Activated effector memory CD4-positive, alpha-beta T cell treated with anti-CD3 and anti-CD28 coated beads, Interleukin-2, amount 50 U/mL, for 16 hours (primary cell): ENCODE results near the gene SULT1A1.
"Not testable (repeated sequence)": the region's sequence is repeated elsewhere in the genome, so short reads cannot be mapped to it uniquely, and the experiment has no call there.

ENCODE experiments used
- DNase-seq: peaks from one replicate; pipeline ENCODE4 v3.0.0-alpha.2; 2020

SULT1A1 gene

GRCh38 chr16:28589930-28590329, 19.9 kb downstream of the SULT1A1 start:
- no peak for DNase-seq

GRCh38 chr16:28589069-28589468, 20.8 kb downstream of the SULT1A1 start:
- DNase-seq: no peak

GRCh38 chr16:28587386-28587785, 22.5 kb downstream of the SULT1A1 start:
- no peak for DNase-seq

GRCh38 chr16:28586466-28586865, 23.4 kb downstream of the SULT1A1 start:
- no peak for DNase-seq

- DNase-seq: no peak
Measured at GRCh38 chr16:28585674-28586073, 24.2 kb downstream of the SULT1A1 start.

GRCh38 chr16:28580726-28581315, 29.0 kb downstream of the SULT1A1 start:
- no peak for DNase-seq

- no peak for DNase-seq
Measured at GRCh38 chr16:28575446-28576109, 34.3 kb downstream of the SULT1A1 start.

GRCh38 chr16:28574925-28575324, 34.9 kb downstream of the SULT1A1 start:
- no peak for DNase-seq

- no peak for DNase-seq
Measured at GRCh38 chr16:28573738-28574718, 35.8 kb downstream of the SULT1A1 start.

- no peak for DNase-seq
Measured at GRCh38 chr16:28572696-28573510, 36.9 kb downstream of the SULT1A1 start.

GRCh38 chr16:28569968-28570752, 39.7 kb downstream of the SULT1A1 start:
- DNase-seq: no peak

GRCh38 chr16:28569021-28569420, 40.8 kb downstream of the SULT1A1 start:
- DNase-seq: no peak

- no peak for DNase-seq
Measured at GRCh38 chr16:28567292-28567691, 42.6 kb downstream of the SULT1A1 start.

- DNase-seq: not testable (repeated sequence)
Measured at GRCh38 chr16:28566233-28566925, 43.5 kb downstream of the SULT1A1 start.

- no peak for DNase-seq
Measured at GRCh38 chr16:28563218-28563617, 46.6 kb downstream of the SULT1A1 start.

- DNase-seq: no peak
Measured at GRCh38 chr16:28562199-28562598, 47.6 kb downstream of the SULT1A1 start.

GRCh38 chr16:28561557-28562187, 48.2 kb downstream of the SULT1A1 start:
- no peak for DNase-seq

- DNase-seq: no peak
Measured at GRCh38 chr16:28558456-28558855, 51.4 kb downstream of the SULT1A1 start.

GRCh38 chr16:28556914-28557320, 52.9 kb downstream of the SULT1A1 start:
- no peak for DNase-seq

- DNase-seq: no peak
Measured at GRCh38 chr16:28555561-28555960, 54.3 kb downstream of the SULT1A1 start.
